HUES64 (cell line): ENCODE measurements around the gene ITSN2. TPM values are rescaled to one million over a fixed set of nuclear protein-coding genes. Genes with fewer than 3 reads are reported as not detected.
"Not testable (repeated sequence)": the region's sequence is repeated elsewhere in the genome, so short reads cannot be mapped to it uniquely, and the experiment has no call there.

ENCODE experiments used
- H3K27ac ChIP-seq: 2 replicates; pipeline ENCODE4 v1.7.0; 2013; ENCODE audit warnings: low read depth, low read length, inconsistent platforms
- H3K27me3 ChIP-seq: 2 replicates; pipeline ENCODE4 v1.6.1; 2013; ENCODE audit warnings: mild to moderate bottlenecking, low read length; ENCODE audit not compliant: insufficient read depth
- H3K36me3 ChIP-seq: 2 replicates; pipeline ENCODE4 v1.6.1; 2013; ENCODE audit warnings: mild to moderate bottlenecking, low read length; ENCODE audit not compliant: insufficient read depth
- H3K4me1 ChIP-seq: 2 replicates; pipeline ENCODE4 v1.6.1; 2013; ENCODE audit warnings: mild to moderate bottlenecking, low read length, moderate library complexity; ENCODE audit not compliant: insufficient read depth
- H3K4me3 ChIP-seq: 2 replicates; pipeline ENCODE4 v1.5.1; 2013; ENCODE audit warnings: mild to moderate bottlenecking, low read length, moderate library complexity
- H3K9ac ChIP-seq: 2 replicates; pipeline ENCODE4 v1.6.1; 2013; ENCODE audit warnings: mild to moderate bottlenecking, low read depth, low read length
- H3K9me3 ChIP-seq: 2 replicates; pipeline ENCODE4 v1.6.1; 2013; ENCODE audit warnings: low read depth, low read length; ENCODE audit not compliant: insufficient read depth
- WGBS: fragments of 150-250, 120-280 bp; methylation state at CpG from one replicate; pipeline ENCODE4 v1.1.7; 2013; ENCODE audit warnings: missing lambda C conversion rate; 5-methylcytosine and 5-hydroxymethylcytosine counted together
- polyA plus RNA-seq, 2 experiments: library from polyadenylated mRNA; stranded (reverse); fragments of 50-300 nt; gene quantifications; one replicate each; pipeline ENCODE4 v1.2.3, GENCODE V29; 2013

Gene ITSN2
- 7.5 TPM for polyA plus RNA-seq (2013, experiment 1 of 2)
- 8.0 TPM for polyA plus RNA-seq (2013, experiment 2 of 2)

DNA sequence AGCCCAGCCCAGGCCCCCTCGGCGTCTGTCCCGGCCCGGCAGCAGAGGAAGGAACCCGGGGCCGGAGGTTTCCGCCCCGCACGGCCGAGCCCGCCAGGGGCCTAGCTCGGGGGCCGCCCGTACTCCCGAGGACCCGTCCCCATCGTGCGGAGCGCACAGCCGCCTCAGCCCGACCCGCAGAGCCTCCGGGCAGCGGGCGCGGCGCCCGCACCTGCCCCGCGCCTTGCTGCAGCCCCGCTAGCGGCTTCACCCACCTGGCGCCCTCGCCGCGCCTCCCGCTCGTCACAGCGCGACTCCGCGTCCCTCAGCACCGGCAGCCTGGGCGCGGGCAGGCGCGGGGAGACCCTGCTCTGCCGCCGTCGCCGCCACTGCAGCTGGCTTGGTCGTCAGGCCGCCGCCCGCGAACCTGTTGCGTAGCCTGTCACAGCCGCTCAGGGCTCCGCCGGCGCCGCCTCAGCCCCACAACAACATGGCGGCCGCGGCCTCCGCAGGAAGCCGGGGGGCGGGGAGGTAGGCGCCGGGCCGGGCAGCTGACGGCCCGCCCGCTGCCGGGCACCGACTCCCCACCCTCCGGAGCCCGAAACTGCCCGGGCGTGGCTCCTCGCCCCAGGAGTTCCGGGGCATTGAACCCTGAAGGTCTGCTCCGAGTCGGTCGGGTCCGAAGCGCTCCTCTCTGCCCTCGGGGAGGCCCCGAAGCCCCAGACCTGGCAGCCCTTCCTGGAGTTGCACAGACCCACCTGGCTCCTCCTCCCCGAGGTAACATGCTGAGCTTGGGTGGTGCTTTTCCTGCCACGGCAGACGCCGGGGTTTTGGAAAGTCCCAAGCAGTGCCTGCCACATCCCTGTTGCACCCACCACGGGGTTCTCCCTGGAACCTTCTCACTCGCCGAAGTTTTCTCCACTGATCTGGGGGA is at the start of gene ITSN2:
Gene ITSN2, minus strand, starts transcription at position 487 of the 913 bp plus-strand sequence. CDS start 32,454 bp downstream, outside the sequence.
- Histone ChIP-seq H3K9me3 (no peaks in the 10 kb centered on the region), H3K36me3 (no peaks in the 10 kb centered on the region), H3K27ac (peak within 1 kb of the TSS; percentile 71; the same call in 1 of the 2 replicates), H3K27me3 (peaks cover 27% of the 10 kb centered on the region), H3K4me3 (peak within 1 kb of the TSS; percentile 91), H3K4me1 (peaks cover 13% of the 10 kb centered on the region; the same call in 1 of the 2 replicates), H3K9ac (peak within 1 kb of the TSS; percentile 73)
- WGBS: 1% methylated on average over 95 of the region's 96 CpGs

DNA sequence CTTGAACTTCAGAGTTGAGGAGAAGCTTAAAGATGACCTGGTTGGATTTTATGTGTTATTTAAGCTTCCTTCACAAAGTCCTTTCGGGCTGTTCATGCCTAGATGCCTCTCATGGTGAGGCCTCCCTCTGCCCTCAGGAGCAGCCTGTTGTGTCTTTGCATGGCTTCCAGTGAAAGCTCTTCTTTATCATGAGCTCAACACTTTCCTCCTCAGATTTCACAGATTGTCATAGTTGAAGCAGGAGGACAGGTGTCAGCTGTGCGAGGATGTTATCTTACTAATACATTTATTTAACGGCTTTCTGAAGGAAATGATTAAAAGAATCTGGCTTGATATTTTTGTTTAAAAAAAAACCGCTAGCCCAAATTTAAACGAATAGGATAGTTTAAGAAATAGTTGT is 48.8 kb upstream of the ITSN2 start:
- Histone ChIP-seq H3K9ac (no peak overlapping the region), H3K9me3 (no peaks in the 10 kb centered on the region), H3K36me3 (no peaks in the 10 kb centered on the region), H3K4me3 (no peak overlapping the region), H3K27me3 (no peaks in the 10 kb centered on the region), H3K4me1 (peaks cover 22% of the 10 kb centered on the region), H3K27ac (no peak overlapping the region)
- 79% methylated on average over 4 of the region's 5 CpGs for WGBS

DNA sequence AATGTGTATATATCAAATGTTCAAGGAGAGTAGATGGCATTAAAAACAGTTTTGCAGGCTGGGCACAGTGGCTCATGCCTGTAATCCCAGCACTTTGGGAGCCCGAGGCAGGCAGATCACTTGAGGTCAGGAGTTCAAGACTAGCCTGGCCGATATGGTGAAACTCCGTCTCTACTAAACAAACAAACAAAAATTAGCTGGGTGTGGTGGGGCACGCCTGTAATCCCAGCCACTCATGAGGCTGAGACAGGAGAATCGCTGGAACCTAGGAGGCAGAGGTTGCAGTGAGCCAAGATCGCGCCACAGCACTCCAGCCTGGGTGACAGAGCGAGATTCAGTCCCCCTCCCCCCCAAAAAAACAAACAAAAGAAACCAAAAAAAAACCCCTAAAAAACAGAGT is 48.4 kb upstream of the ITSN2 start:
- H3K36me3 ChIP-seq, H3K9me3 ChIP-seq, H3K27me3 ChIP-seq, H3K9ac ChIP-seq, H3K4me3 ChIP-seq, H3K27ac ChIP-seq: not testable (repeated sequence)
- 92% methylated on average over 8 of the region's 8 CpGs for WGBS
- H3K4me1 ChIP-seq: peaks cover 22% of the 10 kb centered on the region

DNA sequence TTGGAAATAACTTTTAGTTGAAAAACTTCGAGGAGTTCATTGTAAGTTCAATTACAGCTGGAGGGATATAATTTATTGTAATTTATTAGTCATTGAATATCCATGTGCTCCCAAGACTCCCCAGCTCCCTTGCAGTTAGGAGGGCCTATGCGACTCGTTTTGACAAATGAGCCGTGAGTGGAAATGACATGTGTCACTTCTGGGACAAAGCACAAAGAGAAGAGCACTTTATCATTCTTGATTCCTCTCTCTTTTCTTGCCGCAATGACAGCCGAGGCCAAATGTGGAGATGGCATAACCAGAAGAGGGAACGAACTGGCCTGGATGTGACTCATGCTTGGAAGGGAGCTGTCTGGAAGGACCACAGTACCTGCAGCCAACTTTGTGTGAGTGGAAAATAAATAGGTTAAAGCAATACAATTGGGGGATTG is 44.2 kb upstream of the ITSN2 start:
- no peaks in the 10 kb centered on the region for H3K36me3 ChIP-seq
- H3K27me3 ChIP-seq: no peaks in the 10 kb centered on the region
- H3K9me3 ChIP-seq: no peaks in the 10 kb centered on the region
- H3K4me1 ChIP-seq: no peaks in the 10 kb centered on the region
- H3K4me3 ChIP-seq: no peak overlapping the region
- 92% methylated on average over 7 of the region's 7 CpGs for WGBS
- no peak overlapping the region for H3K27ac ChIP-seq
- no peak overlapping the region for H3K9ac ChIP-seq

DNA sequence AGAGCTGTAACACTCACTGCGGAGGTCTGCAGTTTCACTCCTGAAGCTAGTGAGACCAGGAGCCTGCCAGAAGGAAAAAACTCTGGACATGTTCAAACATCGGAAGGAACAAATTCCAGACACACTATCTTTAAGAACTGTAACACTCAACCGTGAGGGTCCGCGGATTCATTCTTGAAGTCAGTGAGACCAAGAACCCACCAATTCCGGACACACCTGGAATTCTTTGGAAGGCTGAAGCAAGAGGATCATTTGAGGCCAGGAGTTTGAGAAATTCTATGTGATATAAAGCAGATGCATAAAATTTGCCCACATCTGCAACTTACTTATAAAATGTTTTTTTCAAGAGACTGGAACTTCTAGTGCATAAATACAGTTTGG is 43.5 kb upstream of the ITSN2 start:
- no peak overlapping the region for H3K27ac ChIP-seq
- no peak overlapping the region for H3K9ac ChIP-seq
- 97% methylated on average over 6 of the region's 6 CpGs for WGBS
- no peaks in the 10 kb centered on the region for H3K9me3 ChIP-seq
- H3K4me1 ChIP-seq: no peaks in the 10 kb centered on the region
- no peaks in the 10 kb centered on the region for H3K36me3 ChIP-seq
- H3K4me3 ChIP-seq: no peak overlapping the region
- H3K27me3 ChIP-seq: no peaks in the 10 kb centered on the region

DNA sequence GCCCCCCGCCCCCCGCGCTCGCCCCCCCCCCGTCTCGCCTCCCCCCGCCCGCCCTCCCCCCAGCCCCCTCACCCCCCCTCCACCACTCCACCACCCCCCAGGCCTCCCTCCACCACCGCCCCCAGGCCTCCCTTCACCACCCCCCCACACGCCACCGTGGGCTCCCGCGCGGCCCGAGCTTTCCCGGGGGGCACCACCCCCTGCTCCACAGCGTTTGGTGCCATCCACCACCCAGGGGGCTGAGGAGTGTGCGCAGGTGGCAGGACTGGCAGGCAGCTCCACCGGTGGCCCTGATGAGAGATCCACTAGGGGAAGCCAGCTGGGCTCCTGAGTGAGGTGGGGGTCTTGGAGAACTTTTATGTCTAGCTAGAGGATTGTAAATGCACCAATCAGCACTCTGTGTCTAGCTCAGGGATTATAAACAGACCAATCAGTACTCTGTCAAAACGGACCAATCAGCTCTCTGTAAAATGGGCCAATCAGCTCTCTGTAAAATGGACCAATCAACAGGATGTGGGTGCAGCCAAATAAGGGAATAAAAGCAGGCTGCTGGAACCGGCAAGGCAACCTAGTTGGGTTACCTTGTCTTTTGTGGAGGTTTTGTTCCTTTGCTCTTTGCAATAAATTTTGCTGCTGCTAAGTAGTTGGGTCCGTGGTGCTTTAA is 43.0 kb upstream of the ITSN2 start:
- no peak overlapping the region for H3K4me3 ChIP-seq
- no peaks in the 10 kb centered on the region for H3K27me3 ChIP-seq
- no peaks in the 10 kb centered on the region for H3K36me3 ChIP-seq
- H3K9me3 ChIP-seq: no peaks in the 10 kb centered on the region
- H3K27ac ChIP-seq: no peak overlapping the region
- H3K4me1 ChIP-seq: no peaks in the 10 kb centered on the region
- 96% methylated on average over 14 of the region's 22 CpGs for WGBS
- no peak overlapping the region for H3K9ac ChIP-seq

DNA sequence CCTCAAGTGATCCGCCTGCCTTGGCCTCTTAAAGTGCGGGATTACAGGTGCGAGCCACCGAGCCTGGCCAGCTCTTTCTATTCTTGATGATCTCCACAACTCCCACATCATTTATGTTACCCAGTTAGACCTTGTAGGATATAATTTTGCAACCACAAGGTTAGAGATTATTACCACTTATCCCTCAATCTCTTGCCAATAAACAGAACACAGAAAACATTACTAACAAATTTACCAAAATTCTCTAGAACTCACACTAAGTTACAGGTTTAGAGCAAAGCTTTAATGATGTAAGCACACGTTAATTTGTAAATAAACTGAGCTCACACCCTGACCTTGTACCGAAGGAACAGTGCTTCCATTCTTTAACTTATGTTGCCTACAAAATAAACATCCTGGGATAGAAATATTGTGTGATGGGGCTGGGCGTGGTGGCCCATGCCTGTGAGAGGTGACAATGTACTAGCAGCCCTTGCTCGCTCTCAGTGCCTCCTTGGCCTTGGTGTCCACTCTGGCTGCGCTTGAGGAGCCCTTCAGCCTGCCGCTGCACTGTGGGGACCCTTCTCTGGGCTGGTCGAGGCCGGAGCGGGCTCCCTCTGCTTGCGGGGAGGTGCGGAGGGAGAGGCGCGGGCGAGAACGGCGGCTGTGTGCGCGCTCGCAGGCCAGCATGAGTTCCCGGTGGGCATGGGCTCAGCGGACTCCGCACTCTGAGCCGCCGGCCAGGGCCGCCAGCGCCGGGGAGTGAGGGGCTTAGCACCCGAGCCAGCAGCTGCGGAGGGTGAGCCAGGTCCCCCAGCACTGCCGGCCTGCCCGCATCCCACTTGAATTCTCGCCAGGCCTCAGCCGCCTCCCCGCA is 42.1 kb upstream of the ITSN2 start:
- H3K27ac ChIP-seq: no peak overlapping the region
- WGBS: 96% methylated on average over 38 of the region's 38 CpGs
- H3K27me3 ChIP-seq: no peaks in the 10 kb centered on the region
- H3K4me1 ChIP-seq: no peaks in the 10 kb centered on the region
- no peaks in the 10 kb centered on the region for H3K36me3 ChIP-seq
- no peak overlapping the region for H3K4me3 ChIP-seq
- no peaks in the 10 kb centered on the region for H3K9me3 ChIP-seq
- no peak overlapping the region for H3K9ac ChIP-seq

DNA sequence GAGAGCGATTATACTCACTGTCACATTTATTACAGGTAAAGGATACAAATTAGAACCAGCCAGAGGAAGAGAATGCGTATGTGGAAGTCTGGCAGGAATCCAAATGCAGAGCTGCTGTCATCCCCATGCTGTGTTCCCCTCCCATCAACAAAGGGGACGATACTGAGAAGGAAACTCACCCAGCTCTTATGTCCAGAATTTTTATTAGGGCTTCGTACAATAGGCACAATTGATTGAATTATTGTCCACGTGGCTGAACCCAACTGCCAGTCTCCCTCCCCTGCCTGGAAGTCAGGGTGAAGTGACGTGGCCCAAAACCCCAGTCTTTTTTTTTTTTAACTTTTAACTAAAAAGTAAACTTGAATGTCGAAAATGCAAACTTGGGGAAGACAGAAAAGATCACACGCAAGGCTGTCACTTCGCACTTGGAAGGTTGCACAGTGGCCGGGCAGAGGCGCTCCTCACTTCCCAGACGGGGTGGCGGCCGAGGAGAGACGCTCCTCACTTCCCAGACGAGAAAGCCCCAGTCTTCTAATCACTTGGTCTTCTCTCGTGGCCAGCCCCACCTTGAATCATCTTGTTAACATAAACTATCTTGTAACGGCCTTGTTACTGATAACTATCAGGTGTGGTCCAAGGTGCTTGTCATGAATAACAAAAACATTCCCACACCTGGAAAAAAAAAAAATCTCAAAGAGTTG is 40.0 kb upstream of the ITSN2 start:
- no peaks in the 10 kb centered on the region for H3K36me3 ChIP-seq
- H3K27ac ChIP-seq: no peak overlapping the region
- no peaks in the 10 kb centered on the region for H3K27me3 ChIP-seq
- no peaks in the 10 kb centered on the region for H3K9me3 ChIP-seq
- no peak overlapping the region for H3K9ac ChIP-seq
- 91% methylated on average over 18 of the region's 18 CpGs for WGBS
- no peaks in the 10 kb centered on the region for H3K4me1 ChIP-seq
- H3K4me3 ChIP-seq: no peak overlapping the region

DNA sequence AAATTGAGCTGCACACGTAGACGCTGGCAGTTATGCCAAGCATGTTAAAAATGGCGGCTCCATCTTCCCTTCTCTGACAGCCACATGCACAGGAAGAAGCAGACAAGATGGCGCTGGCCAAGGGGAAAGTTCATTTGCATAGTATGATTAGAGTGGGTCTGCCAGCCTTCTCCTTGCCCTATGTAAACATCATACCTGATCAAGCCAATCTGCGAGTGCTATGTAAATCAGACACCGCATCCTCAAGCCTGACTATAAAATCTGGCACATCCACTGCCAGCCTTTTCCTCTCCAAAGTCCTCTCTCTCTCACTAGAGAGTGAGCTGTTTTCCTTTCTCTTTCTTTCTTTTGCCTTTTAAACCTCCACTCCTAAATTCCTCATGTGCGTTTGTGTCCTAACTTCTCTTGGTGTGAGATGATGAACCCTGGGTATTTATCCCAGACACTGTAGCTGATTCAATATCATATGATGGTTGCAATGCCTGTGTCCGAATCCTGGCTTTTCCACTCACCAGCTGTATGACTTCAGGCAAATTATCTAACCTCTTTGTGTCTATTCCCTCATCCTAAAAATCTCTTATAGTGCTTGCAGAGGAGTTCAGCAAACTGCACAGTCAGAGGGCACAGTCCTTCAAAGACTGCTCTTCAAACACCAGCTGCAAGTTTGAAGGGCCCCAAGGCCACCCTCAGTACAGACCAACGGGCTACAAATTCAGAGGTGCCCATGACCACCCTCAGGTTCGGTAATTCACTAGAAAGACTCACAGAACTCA is 39.3 kb upstream of the ITSN2 start:
- Histone ChIP-seq H3K9ac (no peak overlapping the region), H3K4me3 (no peak overlapping the region), H3K27me3 (no peaks in the 10 kb centered on the region), H3K27ac (no peak overlapping the region), H3K36me3 (no peaks in the 10 kb centered on the region), H3K9me3 (no peaks in the 10 kb centered on the region), H3K4me1 (no peaks in the 10 kb centered on the region)
- WGBS: 94% methylated on average over 9 of the region's 10 CpGs

DNA sequence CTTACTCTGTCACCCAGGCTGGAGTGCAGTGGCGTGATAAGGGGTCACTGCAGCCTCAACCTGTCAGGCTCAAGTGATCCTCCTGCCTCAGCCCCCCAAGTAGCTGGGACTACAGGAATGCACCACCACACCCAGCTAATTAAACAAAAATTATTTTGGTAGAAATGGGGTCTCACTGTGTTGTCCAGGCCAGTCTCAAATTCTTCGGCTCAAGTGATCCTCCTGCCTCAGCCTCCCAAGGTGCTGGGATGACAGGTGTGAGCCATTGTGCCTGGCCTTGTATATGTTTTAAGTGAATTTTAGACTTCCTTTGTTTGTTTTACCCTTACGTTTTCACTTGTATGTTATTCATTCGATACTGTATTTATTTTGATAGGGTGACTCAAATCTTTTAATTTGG is 34.7 kb upstream of the ITSN2 start:
- 93% methylated on average over 4 of the region's 4 CpGs for WGBS

More for the DNA sequence above, 34.7 kb upstream of the ITSN2 start:
- H3K9me3 ChIP-seq: no peaks in the 10 kb centered on the region
- no peaks in the 10 kb centered on the region for H3K27me3 ChIP-seq
- no peaks in the 10 kb centered on the region for H3K4me1 ChIP-seq
- H3K4me3 ChIP-seq: no peak overlapping the region
- no peak overlapping the region for H3K9ac ChIP-seq
- no peak overlapping the region for H3K27ac ChIP-seq
- H3K36me3 ChIP-seq: no peaks in the 10 kb centered on the region
